HL-60 (cell line): ENCODE results near the gene HLA-C.

Experiments
- CTCF ChIP-seq: IDR thresholded peaks from one replicate; pipeline ENCODE4 v1.5.1; 2011; ENCODE audit warnings: low read length, control low read depth, inconsistent platforms; ENCODE audit not compliant: insufficient read depth
- REST ChIP-seq: IDR thresholded peaks from 2 replicates; pipeline ENCODE4 v1.6.1; 2012; ENCODE audit warnings: low read depth; ENCODE audit not compliant: insufficient replicate concordance

GRCh38 chr6:31265926-31266325 lies 6.0 kb downstream of the HLA-C start:
- TF ChIP-seq CTCF, result no peak
- no peak for TF ChIP-seq REST
